GM23338 (cell line): ENCODE measurements around the gene SLC36A1. TPM values are rescaled to one million over a fixed set of nuclear protein-coding genes. Genes with fewer than 3 reads are reported as not detected.

Experiments used
- CREB1 ChIP-seq: fragments of 250-450 bp; sonication (Bioruptor Pico); IDR thresholded peaks from 2 replicates; pipeline ENCODE4 v1.5.0; 2020; ENCODE audit warnings: low read depth, mild to moderate bottlenecking, moderate library complexity
- CTCF ChIP-seq, 2 experiments: fragments of 200-600 bp in 1 of 2; sonication (generic) in 1 of 2; conservative IDR thresholded peaks; 2 replicates each; pipeline versions ENCODE4 v1.5.1 to v1.6.1; 2016 to 2017; ENCODE audit warnings: antibody characterized with exemption in 2 of 2, low read depth in 2 of 2, mild to moderate bottlenecking in 2 of 2, moderate library complexity in 1 of 2
- ETS1 ChIP-seq: IDR thresholded peaks from 2 replicates; pipeline ENCODE4 v1.6.1; 2016; ENCODE audit warnings: antibody characterized with exemption
- NANOG ChIP-seq: IDR thresholded peaks from 2 replicates; pipeline ENCODE4 v1.6.1; 2016; ENCODE audit warnings: antibody characterized with exemption, borderline replicate concordance
- POLR2AphosphoS5 ChIP-seq: IDR thresholded peaks from 2 replicates; pipeline ENCODE4 v1.6.1; 2016; ENCODE audit warnings: antibody characterized with exemption, low read depth
- ZNF462 ChIP-seq: fragments of 250-450 bp; sonication (Bioruptor Pico); IDR thresholded peaks from 2 replicates; pipeline ENCODE4 v1.5.0; 2020; ENCODE audit warnings: mild to moderate bottlenecking, moderate library complexity
- microRNA-seq: library from miRNA; unstranded; fragments of <30 nt; microRNA quantifications from one replicate; pipeline ENCODE4, GENCODE V29; 2017
- polyA plus RNA-seq: library from polyadenylated mRNA; unstranded; fragments of >200 nt; fragmentation: Nextera tagmentation; extraction: Ambion mirVana; gene quantifications from 2 replicates; pipeline ENCODE4 v1.2.1, GENCODE V29; 2016
- small RNA-seq: library from RNA; depleted of rRNA; stranded (forward); fragments of <200 nt; gene quantifications from one replicate; pipeline ENCODE3, GENCODE V24; 2014; ENCODE audit warnings: low replicate concordance
- total RNA-seq: library from RNA; depleted of rRNA; stranded (reverse); fragments of >200 nt; shearing (Covaris generic); gene quantifications from 2 replicates; pipeline ENCODE4 v1.2.3, GENCODE V29; 2014; rRNA removed

The SLC36A1 gene
- total and polyA plus RNA-seq, 2 experiments from 2014 or later = 5.2 to 10.4 TPM

GRCh38 chr5:151541571-151541970, 94.2 kb downstream of the SLC36A1 start (continued):
- no peak for TF ChIP-seq ZNF462
- TF ChIP-seq NANOG = no peak
- TF ChIP-seq POLR2AphosphoS5 = no peak
- no peak for TF ChIP-seq ETS1
- no peak for TF ChIP-seq CTCF (conservative IDR thresholded peaks at IDR 0.05; ENCODE audit: low read depth in 2 of 2)
- no peak for TF ChIP-seq CREB1 (CRISPR knock-in tag)

Small RNA genes within 50 kb of the gene (microRNA-seq; reads per million reads assigned to microRNA genes)
- gene MIR6499 = not detected

Small RNA genes within 50 kb of the gene (small RNA-seq; reads per million reads assigned to genes)
- gene MIR6499 (not detected), gene RNA5SP197 (not detected)

Other genes with a start within 250 kb of the SLC36A1 start
- gene CCDC69, start 223.5 kb upstream of the SLC36A1 start, total RNA-seq = 5.3 and 6.6 TPM in 2 replicates
- 2.7 and 3.0 TPM in 2 replicates for gene CCDC69, start 223.5 kb upstream of the SLC36A1 start, polyA plus RNA-seq
- gene GM2A, start 194.4 kb upstream of the SLC36A1 start, total RNA-seq = 26.3 and 27.8 TPM in 2 replicates
- gene GM2A, start 194.4 kb upstream of the SLC36A1 start, polyA plus RNA-seq = 9.0 and 9.8 TPM in 2 replicates
- gene SLC36A3, start 143.8 kb upstream of the SLC36A1 start, total RNA-seq = not detected in 2 replicates
- not detected in 2 replicates for gene SLC36A3, start 143.8 kb upstream of the SLC36A1 start, polyA plus RNA-seq
- gene SLC36A2, start 100.0 kb upstream of the SLC36A1 start, total RNA-seq = not detected in 2 replicates
- gene SLC36A2, start 100.0 kb upstream of the SLC36A1 start, polyA plus RNA-seq = 0.08 TPM in 1 of 2 replicates, not detected in the other
- 0.27 and 0.59 TPM in 2 replicates for gene FAT2, start 143.7 kb downstream of the SLC36A1 start, total RNA-seq
- 0.06 and 0.09 TPM in 2 replicates for gene FAT2, start 143.7 kb downstream of the SLC36A1 start, polyA plus RNA-seq
- 203 and 218 TPM in 2 replicates for gene SPARC, start 239.3 kb downstream of the SLC36A1 start, total RNA-seq
- gene SPARC, start 239.3 kb downstream of the SLC36A1 start, polyA plus RNA-seq = 200 and 225 TPM in 2 replicates